Endothelial cell (in vitro differentiated cells): ENCODE measurements around the gene RANBP17. TPM values are rescaled to one million over a fixed set of nuclear protein-coding genes. Genes with fewer than 3 reads are reported as not detected.
A peak's percentile ranks its signal among the peaks of the same experiment; 100 is the strongest.

Source experiments
- DNase-seq: peaks from one replicate; pipeline ENCODE4 v3.0.0; 2021; ENCODE audit warnings: low spot score
- H3K27ac Mint-ChIP-seq: one replicate; pipeline ENCODE4 v1.8.0; 2021; ENCODE audit warnings: mixed read lengths, inconsistent platforms; ENCODE audit not compliant: unreplicated experiment
- H3K27me3 Mint-ChIP-seq: one replicate; pipeline ENCODE4 v1.8.0; 2021; ENCODE audit warnings: mild to moderate bottlenecking, moderate library complexity, mixed read lengths, inconsistent platforms; ENCODE audit not compliant: unreplicated experiment
- H3K36me3 Mint-ChIP-seq: one replicate; pipeline ENCODE4 v1.8.0; 2021; ENCODE audit warnings: mild to moderate bottlenecking, low read depth, mixed read lengths, inconsistent platforms; ENCODE audit not compliant: unreplicated experiment
- H3K4me1 Mint-ChIP-seq: one replicate; pipeline ENCODE4 v1.8.0; 2021; ENCODE audit warnings: mild to moderate bottlenecking, mixed read lengths, inconsistent platforms; ENCODE audit not compliant: unreplicated experiment
- H3K4me3 Mint-ChIP-seq: one replicate; pipeline ENCODE4 v1.8.0; 2021; ENCODE audit warnings: mild to moderate bottlenecking, mixed read lengths, inconsistent platforms; ENCODE audit not compliant: unreplicated experiment
- H3K9me3 Mint-ChIP-seq: one replicate; pipeline ENCODE4 v1.8.0; 2021; ENCODE audit warnings: mixed read lengths, inconsistent platforms; ENCODE audit not compliant: unreplicated experiment
- CTCF ChIP-seq: fragments of 200-600 bp; sonication (generic); IDR thresholded peaks from one replicate; pipeline ENCODE4 v1.5.0; 2021; ENCODE audit warnings: antibody characterized with exemption; ENCODE audit not compliant: unreplicated experiment
- total RNA-seq: library from RNA; stranded (reverse); fragmentation: NEBNext Ultra II Directional; extraction: Animal tissue kit (Norgen Biotek cat#: 25700); gene quantifications from one replicate; pipeline ENCODE4 v1.2.1, GENCODE V29; 2021; ENCODE audit not compliant: unreplicated experiment

Gene RANBP17
- total RNA-seq, 1 donor from 2014 or later, result 22.7 TPM

GRCh38 chr5:171157276-171157675 lies 295.5 kb downstream of the RANBP17 start:
- H3K4me3 Mint-ChIP-seq, result no peak overlapping the region
- DNase-seq, result no peak
- H3K9me3 Mint-ChIP-seq, result no peaks in the 10 kb centered on the region
- no peak for TF ChIP-seq CTCF
- no peaks in the 10 kb centered on the region for H3K4me1 Mint-ChIP-seq
- peaks cover 2% of the 10 kb centered on the region for H3K27me3 Mint-ChIP-seq
- no peaks in the 10 kb centered on the region for H3K36me3 Mint-ChIP-seq
- no peak overlapping the region for H3K27ac Mint-ChIP-seq

- H3K27me3 Mint-ChIP-seq, result peaks cover 2% of the 10 kb centered on the region
- no peak overlapping the region for H3K4me3 Mint-ChIP-seq
- H3K36me3 Mint-ChIP-seq, result no peaks in the 10 kb centered on the region
- no peak for DNase-seq
- H3K9me3 Mint-ChIP-seq, result no peaks in the 10 kb centered on the region
- H3K4me1 Mint-ChIP-seq, result no peaks in the 10 kb centered on the region
- no peak for TF ChIP-seq CTCF
- H3K27ac Mint-ChIP-seq, result no peak overlapping the region
These were observed 296.0 kb downstream of the RANBP17 start for GRCh38 chr5:171157775-171158174.

- TF ChIP-seq CTCF, result no peak
- DNase-seq, result no peak
- Mint-ChIP-seq H3K9me3 (no peaks in the 10 kb centered on the region), H3K4me3 (no peak overlapping the region), H3K36me3 (no peaks in the 10 kb centered on the region), H3K4me1 (peaks cover 3% of the 10 kb centered on the region), H3K27ac (no peak overlapping the region), H3K27me3 (peaks cover 2% of the 10 kb centered on the region)
These were observed 296.8 kb downstream of the RANBP17 start for GRCh38 chr5:171158581-171158980.

- H3K36me3 Mint-ChIP-seq, result no peaks in the 10 kb centered on the region
- no peak overlapping the region for H3K27ac Mint-ChIP-seq
- peaks cover 7% of the 10 kb centered on the region for H3K4me1 Mint-ChIP-seq
- DNase-seq, result no peak
- no peak for TF ChIP-seq CTCF
- H3K27me3 Mint-ChIP-seq, result peaks cover 2% of the 10 kb centered on the region
- no peak overlapping the region for H3K4me3 Mint-ChIP-seq
- H3K9me3 Mint-ChIP-seq, result no peaks in the 10 kb centered on the region
These were observed 300.3 kb downstream of the RANBP17 start for GRCh38 chr5:171162165-171162564.

- DNase-seq, result peak; percentile 65
- Mint-ChIP-seq H3K36me3 (no peaks in the 10 kb centered on the region), H3K9me3 (no peaks in the 10 kb centered on the region), H3K4me1 (peaks cover 7% of the 10 kb centered on the region), H3K27me3 (peaks cover 2% of the 10 kb centered on the region), H3K4me3 (no peak overlapping the region), H3K27ac (no peak overlapping the region)
- TF ChIP-seq CTCF, result peak; percentile 44
These were observed 300.8 kb downstream of the RANBP17 start for GRCh38 chr5:171162596-171162995.
